GM21360 (cell line): ENCODE measurements around the gene ADAM12.

Experiments used
- ATAC-seq: cut with Tn5 transposase; IDR thresholded peaks from one replicate; pipeline ENCODE4 v1.9.1; 2021; ENCODE audit warnings: mild to moderate bottlenecking, moderate library complexity; ENCODE audit not compliant: unreplicated experiment

Gene ADAM12

DNA sequence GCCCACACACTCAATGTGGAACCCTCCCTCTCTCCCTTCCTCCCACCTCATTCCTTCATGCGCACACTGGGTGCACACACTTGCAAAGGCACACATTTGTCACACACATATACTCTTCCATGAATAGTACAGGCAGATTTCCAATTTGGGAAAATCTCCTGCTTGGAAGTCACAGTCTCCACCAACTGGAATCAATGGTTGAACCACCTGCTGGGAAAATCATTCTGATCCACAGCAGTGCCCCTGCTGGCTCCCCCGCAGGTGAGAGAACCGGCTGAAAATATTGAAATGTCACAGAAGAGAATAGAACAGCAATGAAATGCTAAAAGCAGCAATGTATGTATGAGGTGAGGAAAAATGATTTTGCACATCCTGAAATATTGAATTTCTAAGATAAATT is 232.7 kb downstream of the ADAM12 start:
- ATAC-seq, result no peak

DNA sequence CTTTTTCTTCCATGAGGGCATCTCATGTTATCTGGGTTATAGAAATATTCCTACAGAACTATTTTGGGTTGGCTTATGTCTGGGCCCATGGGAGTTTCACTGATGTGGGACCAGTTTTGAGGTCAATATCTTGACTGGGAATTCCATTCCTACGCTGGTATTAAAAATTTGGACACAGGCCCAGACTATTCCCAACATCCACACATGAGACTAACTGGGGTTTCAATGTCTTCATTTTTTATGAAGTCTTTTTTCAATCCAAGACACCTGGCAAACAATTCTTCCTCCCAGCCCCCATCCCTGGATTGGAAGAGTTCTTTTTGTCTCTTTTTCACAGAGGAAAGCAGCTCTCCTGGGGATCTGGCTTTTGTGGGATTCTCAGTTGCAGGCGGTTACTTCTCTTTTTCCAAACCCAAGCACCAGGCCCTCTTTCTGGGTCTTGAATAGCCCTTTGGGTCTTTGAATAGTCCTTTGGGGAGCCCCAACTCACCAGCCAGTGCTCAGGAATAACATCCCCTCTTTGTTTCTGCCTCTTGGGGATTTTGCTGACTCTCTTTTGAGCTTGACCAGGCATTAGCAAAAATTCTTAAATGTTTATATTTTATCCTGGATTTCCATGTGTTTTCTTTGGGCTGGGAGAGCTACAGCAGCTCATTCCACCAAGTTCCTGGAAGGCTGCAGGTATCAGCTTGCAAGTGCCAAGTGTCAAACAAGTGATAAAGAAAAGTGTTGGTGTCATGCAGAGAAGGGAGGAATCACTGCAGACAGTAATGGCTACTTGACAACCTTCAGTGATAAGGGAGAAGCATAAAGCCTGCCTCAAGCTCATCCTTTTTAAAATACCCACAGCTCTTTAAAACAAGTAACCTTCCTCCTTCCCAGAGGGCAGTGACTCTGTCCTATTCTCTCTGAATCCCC is 234.3 kb downstream of the ADAM12 start:
- ATAC-seq, result no peak

- no peak for ATAC-seq
Measured at GRCh38 chr10:126147866-126148587, 240.2 kb downstream of the ADAM12 start.

DNA sequence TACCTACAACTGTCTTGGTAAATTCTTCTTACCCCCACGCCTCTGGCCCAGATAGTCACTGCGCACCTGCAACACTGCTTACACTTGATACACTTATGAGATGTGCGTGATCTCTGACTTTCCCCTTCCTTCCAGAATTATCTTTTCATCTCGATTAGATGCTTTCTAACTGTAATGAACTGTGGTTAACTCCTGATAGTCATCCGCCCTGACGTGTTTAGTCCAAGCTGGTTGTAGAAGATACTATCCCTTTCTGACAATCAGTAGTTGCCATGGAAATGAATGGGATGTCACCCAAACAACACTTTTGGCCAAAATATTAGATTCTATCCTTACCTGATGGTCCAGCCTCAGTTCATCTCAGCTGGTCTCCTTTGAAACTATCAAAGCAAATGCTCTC is 241.5 kb downstream of the ADAM12 start:
- ATAC-seq, result no peak

DNA sequence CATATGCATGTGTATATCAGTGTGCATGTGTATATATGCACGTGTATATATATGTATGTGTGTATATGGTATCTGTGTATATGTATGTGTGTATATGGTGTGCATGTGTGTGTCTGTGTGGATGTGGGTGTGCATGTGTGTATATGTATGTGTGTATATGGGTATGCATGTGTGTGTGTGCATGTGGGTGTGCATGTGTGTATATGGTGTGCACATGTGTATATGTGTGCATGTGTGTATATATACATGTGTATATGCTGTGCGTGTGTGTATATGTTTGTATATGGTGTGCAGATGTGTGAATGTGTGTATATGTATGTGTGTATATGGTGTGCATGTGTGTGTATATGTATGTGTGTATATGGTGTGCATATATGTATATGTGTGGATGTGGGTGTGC is 245.2 kb downstream of the ADAM12 start:
- ATAC-seq, result no peak

DNA sequence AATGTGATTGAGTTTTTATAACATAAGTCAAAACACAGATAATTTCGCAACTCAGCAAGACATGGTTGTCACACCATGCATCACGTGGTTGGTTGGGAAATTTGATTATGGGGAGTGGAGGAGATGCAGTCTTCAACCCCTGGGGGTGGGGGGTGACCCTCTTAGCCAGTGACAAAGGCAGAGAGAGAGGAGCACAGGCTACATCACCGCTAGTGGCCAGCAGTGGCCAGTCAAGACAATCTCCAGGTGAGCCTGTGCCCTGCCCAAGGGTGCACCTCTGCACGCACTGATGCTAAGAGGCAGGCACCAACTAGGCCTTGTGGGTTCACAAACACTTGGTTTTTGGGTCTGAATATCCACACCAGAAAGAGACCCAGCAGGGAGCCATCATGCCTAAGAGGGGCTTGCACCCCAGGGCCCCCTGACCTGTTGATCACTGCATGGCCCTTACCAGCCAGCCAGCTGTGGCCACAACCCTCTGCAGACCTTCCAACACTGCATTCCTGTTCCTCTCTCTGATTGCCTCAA is 247.5 kb downstream of the ADAM12 start:
- no peak for ATAC-seq

DNA sequence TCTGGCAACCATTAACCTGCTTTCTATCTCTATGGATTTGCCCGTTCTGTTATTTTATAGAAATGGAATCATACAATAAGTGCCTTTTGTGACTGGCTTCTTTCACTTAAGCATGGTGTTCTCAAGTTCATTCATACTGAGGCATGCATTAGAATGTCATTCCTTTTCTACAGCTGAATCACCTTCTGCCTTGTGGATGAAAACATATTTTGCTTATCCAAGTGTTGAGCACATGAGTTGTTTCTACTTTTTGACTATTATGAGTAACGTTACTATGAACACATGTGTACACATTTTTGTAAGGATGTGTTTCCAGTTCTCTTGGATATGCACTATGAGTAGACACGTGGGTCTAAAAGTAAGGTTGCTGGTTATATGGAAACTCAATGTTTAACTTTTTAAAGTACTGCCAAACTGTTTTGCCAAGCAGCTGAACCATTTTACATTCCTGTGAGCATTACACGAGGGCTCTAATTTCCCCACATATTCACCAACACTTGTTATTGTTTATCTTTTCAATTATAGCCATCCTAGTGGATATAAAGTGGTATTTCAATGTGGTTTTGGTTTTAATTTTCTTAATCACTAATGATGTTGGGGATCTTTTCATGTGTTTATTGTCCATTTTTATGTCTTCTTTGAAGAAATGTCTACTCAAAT is 250.6 kb downstream of the ADAM12 start:
- no peak for ATAC-seq

DNA sequence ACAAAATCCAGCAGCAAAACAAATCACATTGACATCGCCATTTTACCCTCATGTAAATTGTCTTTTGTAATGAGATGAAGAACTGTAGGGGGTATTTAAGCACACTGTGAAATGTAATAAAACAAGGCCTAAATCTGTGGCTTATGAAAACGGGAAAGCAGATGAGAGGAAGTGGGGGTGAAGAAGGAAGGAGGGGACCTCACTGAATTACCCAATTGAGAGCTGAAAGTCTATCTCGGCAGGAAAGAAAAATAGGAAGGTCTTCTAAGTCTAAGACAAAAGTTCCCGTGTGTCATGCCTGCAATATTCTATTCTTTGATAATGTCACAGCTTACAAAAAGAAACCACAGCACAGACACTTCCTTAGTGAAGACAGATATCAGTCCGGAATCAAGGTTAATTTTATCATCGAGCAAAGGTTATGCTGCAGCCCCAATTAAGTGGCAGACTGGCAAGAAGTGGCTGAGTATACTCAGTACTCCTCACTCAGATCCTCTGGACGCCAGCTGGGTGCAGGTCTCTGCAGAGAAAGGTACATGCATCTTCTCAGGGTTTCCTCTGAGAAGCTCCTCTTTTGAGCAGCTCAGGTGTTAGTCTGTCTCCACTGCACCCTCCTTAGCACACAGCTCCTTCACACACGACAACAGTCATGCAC is 252.2 kb downstream of the ADAM12 start:
- no peak for ATAC-seq

DNA sequence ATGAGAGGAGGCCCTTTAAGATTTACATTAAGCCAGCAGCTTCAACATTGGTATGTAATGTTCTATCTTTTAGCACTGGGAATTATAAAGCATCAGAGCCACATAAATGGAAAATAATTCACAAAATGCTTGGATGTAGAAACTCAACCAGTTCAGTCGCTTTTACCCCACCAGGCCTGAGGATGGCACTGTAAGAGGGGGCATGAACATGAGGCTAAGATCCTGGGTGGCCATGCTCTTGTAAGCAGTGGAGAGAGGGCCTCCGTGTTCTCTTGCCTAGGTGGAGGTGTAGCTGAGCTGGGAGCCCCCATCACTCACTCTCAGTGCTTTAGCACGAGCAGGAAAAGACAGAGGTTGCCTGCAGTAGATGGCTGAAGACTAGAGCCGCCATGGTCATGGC is 253.1 kb downstream of the ADAM12 start:
- no peak for ATAC-seq

DNA sequence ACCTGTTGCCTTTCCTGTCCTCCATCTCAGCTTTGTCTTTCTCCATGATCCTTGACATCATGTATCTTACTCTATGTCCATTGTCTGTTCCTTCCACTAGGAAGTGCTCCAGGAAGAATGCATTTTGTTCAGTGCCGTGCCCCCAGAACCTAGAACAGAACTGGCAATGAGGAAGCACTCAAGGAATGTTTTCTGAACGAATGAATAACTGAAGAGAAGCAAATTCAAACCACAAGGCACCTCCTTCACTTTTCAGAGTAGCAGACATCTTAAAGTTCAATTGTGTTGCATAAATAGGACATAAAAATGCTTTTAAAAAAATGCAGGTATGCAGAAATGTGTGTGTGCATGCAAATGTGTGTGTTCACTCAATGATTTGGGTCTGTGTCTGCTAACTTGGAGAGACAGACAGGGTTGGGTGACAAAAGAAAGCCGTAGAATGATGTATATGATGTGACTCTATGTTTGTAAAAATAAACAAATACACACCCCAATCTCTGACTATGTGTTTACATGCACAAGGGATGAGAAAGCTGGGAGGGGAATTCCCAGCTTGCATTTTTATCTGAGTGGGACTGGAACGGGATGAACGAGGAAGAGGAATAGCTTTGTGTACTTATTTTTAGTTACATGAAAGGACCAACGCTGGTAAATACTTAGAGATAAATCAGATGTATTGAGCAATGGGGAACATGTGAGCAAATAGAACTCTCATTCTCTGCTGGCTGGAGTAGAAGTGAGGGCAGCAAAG is 254.2 kb downstream of the ADAM12 start:
- ATAC-seq, result no peak

DNA sequence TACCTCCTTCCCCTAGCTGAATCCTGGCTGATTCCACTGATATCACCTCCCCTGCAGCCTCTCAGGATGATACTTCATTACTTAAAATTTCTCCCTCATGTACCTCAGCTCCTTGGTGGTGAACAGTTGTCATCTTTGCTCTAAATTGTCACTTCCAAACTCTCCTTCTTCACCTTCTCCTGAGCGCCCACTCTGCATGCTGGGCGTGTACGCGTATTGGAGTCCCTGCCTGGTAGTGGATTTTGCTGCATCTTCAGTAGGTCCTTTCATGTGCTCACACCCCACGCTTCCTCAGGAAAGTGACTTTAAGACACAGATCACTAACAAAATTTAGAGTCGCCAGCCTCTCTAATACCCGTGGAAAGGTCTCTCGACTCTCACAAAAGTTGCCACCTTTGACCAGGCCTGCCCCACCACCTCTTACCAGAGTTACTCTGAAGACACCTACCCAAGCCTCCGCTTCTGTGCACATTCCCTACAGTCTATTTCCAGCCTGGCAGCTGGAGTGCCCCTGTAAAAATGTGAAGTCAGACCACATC is 255.1 kb downstream of the ADAM12 start:
- no peak for ATAC-seq

DNA sequence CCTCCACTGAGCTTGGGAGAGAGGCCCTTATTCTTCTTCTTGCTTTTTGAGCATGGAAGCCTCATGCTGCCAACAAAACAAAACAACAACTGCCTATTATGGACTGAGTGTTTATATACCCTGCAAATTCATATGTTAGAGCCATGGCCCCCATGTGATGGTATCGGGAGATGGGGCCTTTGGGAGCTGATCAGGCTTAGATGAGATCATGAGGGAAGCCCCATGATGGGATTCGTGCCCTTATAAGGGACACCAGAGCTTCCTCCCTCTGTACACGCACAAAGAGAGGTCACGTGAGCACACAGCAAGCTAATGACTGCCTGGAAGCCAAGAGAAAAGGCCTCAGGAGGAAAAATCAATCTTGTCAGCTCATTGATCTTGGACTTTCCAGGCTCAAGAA is 256.9 kb downstream of the ADAM12 start:
- ATAC-seq, result no peak

DNA sequence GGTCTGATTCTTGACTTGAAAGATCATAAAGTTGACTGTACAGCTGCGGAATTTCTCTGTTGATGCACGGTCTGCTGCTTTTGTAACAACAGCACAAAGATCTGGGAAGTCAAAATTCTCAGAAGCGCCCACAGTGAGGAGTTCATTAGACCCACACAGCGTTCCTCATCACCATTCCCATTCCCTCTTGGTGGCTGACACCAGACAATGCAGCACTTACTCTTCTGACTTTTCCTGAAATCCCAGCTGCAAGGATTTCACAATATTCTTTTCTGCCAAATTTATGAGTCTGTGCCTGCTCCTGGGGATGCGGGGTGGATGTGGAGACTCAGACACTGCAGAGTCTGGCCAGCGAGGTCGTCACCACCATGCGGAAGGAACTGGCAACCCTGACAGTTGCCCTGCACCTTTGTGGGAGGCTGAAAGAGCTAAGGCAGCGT is 258.0 kb downstream of the ADAM12 start:
- no peak for ATAC-seq

- ATAC-seq, result no peak
Measured at GRCh38 chr10:126129026-126129425, 259.3 kb downstream of the ADAM12 start.

- ATAC-seq, result no peak
Measured at GRCh38 chr10:126128581-126128980, 259.7 kb downstream of the ADAM12 start.

GRCh38 chr10:126127481-126128029 is 260.7 kb downstream of the ADAM12 start:
- no peak for ATAC-seq

- ATAC-seq, result no peak
Measured at GRCh38 chr10:126126866-126127265, 261.4 kb downstream of the ADAM12 start.

DNA sequence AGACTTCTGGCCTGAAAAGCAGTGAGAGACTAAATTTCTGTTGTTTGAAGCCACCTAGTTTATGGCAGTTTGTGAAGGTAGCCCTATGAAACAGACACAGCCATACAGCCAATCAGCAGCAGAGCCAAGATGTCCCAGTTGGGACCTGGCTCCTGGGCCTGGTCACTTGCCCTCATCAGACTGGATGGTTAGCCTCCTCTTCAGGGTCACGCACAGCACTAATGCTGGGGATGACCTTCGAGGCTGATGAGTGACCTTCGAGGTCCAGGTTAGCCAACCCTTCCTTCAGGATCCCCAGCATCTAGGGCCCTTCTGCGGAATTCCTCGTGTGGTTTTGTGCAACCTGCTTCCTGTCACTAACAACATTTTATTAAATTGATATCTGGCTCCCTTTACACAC is 262.3 kb downstream of the ADAM12 start:
- ATAC-seq, result no peak

DNA sequence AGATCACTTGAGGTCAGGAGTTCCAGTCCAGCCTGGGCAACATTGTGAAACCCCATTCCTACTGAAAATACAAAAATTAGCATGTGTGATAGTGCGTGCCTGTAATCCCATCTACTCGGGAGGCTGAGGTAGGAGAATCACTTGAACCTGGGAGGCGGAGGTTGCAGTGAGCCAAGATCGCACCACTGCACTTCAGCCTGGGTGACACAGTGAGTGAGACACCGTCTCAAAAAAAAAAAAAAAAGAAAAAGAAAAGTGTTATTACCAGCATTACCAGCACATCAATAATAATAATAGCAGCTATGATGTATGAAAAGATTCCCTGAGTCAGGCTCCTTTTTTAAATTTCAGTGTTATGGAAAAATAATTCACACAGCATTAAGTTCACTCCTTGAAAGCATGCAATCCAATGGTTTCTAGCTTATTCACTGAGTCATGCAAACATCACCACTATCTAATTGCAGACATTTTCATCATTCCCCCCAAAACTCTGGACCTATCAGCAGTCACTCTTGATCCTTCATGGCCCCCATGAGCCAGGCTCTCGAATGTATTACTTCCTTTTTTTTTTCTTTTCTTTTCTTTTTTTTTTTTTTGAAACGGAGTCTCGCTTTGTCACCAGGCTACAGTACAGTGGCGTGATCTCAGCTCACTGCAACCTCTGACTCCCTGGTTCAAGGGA is 263.5 kb downstream of the ADAM12 start:
- ATAC-seq, result no peak
